ENCODE data around the gene HES5. TPM values are rescaled to one million over a fixed set of nuclear protein-coding genes. Genes with fewer than 3 reads are reported as not detected.

HES5 gene
- total RNA-seq, 2 experiments from 2014 or later, result not detected

DNA sequence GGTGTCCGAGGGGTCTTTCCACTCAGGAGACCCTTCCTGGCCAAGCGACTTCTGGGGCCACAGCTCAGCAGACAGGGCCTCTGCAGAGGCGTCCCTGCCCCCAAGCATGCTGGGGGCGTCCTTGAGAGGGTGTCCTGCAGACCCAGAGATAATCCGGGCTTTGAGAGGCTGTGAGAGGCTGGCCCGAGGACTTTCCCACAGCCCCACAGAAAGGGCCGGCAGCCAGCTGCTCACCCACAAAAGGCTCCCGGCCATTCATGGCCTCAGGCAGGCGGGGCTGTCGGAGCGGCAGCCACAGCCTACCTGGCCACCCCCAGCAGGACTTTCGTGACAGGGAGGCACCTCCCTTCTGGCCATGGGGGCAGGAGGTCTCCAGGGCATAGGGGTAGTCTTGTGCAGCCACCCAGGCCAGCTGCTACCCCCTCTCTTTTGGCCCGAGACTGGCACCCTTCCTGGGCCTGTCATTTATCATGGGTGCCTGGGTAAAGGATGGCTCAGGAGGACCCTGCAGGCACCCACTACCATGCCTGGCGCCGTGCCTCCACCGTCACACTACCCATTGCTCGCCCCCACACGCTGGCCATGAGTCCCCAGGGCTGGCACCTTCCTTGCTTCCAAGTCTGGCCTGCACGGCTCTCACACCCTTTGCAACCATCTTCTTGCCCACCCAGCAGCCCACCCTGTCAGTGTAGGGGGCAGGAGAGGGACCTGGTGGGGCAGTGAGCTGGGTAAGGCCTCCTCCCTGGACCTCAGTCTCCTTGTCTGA is 15.0 kb upstream of the HES5 start:
- Histone ChIP-seq H3K9me2 (ENCODE audit: insufficient read depth, low read length) (no peaks in the 10 kb centered on the region), H3K9me3 (ENCODE audit: low read length) (no peaks in the 10 kb centered on the region), H3K27ac (ENCODE audit: low read depth, low read length, poor library complexity, severe bottlenecking) (no peak overlapping the region), H2AFZ (ENCODE audit: low read length) (no peak overlapping the region), H3K4me3 (ENCODE audit: low read depth, low read length, poor library complexity, severe bottlenecking) (no peak overlapping the region), H4K20me1 (ENCODE audit: insufficient read depth, low read length) (no peaks in the 10 kb centered on the region), H3K79me2 (ENCODE audit: insufficient read depth, low read depth, low read length) (no peaks in the 10 kb centered on the region), H3K4me2 (ENCODE audit: low read length) (peak overlapping the region; percentile 66; the same call in 1 of the 2 replicates), H3K4me1 (ENCODE audit: insufficient read depth, low read length, poor library complexity, severe bottlenecking) (peaks cover 38% of the 10 kb centered on the region), H3K36me3 (ENCODE audit: insufficient read depth, low read length) (no peaks in the 10 kb centered on the region)
- ChIA-PET POLR2A (interaction anchor here (0.8 to 3.7 kb wide), 3 partner anchors 19 to 157 kb away, joined by 3 to 15 read pairs (median 11); partner anchors contain the start of gene PANK4), CTCF (ENCODE audit: unreplicated experiment) (no interaction called here)
- DNase-seq (ENCODE audit: low spot score), result no peak
- no TSS peak for BruUV-seq (replicated peaks)
- TF ChIP-seq, protein P1, sequence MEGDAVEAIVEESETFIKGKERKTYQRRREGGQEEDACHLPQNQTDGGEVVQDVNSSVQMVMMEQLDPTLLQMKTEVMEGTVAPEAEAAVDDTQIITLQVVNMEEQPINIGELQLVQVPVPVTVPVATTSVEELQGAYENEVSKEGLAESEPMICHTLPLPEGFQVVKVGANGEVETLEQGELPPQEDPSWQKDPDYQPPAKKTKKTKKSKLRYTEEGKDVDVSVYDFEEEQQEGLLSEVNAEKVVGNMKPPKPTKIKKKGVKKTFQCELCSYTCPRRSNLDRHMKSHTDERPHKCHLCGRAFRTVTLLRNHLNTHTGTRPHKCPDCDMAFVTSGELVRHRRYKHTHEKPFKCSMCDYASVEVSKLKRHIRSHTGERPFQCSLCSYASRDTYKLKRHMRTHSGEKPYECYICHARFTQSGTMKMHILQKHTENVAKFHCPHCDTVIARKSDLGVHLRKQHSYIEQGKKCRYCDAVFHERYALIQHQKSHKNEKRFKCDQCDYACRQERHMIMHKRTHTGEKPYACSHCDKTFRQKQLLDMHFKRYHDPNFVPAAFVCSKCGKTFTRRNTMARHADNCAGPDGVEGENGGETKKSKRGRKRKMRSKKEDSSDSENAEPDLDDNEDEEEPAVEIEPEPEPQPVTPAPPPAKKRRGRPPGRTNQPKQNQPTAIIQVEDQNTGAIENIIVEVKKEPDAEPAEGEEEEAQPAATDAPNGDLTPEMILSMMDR (conservative IDR thresholded peaks at IDR 0.05; ENCODE audit: low read length), result no peak
- TF ChIP-seq EZH2phosphoT487 (IDR thresholded peaks at IDR 0.05; ENCODE audit: borderline replicate concordance, low read depth, low read length), result no peak
- intact Hi-C loops (cut with micrococcal nuclease; ENCODE audit: unreplicated experiment), result loop anchor here (5.0 kb wide), 1 partner anchor 113 kb away; no protein-coding TSS in a partner anchor

DNA sequence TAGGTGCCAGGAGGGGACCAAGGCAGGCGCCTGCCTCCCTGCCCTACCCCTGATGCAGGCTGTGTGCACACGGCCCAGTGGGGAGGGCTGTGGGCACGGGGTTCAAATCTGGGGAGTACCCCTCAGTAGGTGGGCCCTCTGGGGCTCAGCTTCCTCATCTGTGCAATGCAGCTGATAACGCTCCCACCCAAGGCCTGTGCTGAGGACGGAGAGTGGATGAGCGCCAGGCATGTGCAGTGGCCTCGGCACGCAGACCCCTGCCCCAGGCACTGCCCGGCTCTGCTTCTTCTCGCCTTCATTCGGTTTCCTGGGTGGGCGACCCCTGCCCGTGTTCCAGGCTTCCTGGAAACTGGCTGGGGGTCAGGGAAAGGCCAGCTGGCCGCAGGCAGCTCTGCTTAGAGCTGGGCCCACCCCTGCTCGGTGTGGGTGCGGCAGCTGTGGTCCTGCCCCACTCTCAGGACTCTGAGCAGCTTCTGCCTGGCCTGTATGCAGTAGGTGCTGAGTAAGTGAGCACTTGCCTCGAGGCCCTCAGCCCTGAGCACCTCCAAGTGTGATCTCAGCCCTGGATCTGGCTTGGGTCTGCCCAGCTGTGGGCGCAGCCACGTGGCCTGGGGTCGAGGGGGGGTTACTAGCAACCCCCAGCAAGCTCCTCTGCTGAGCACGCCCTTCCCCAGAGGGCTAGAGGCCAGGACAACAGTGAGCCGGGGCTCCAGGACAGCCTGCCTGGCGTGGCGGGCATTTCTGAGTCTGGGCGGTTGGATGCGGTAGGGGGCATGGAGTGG is 14.2 kb upstream of the HES5 start:
- ChIA-PET CTCF (ENCODE audit: unreplicated experiment) (interaction anchor here (1.0 kb wide), 1 partner anchor 88 kb away, joined by 3 read pairs; no protein-coding TSS in a partner anchor), POLR2A (interaction anchor here (2.3 kb wide), 1 partner anchor 18 kb away, joined by 11 read pairs; the partner anchor contains the start of gene PANK4)
- no peaks in the 10 kb centered on the region for H3K36me3 ChIP-seq (ENCODE audit: insufficient read depth, low read length)
- TF ChIP-seq, protein P1 (conservative IDR thresholded peaks at IDR 0.05; ENCODE audit: low read length), result no peak
- no peak for TF ChIP-seq EZH2phosphoT487 (IDR thresholded peaks at IDR 0.05; ENCODE audit: borderline replicate concordance, low read depth, low read length)
- H2AFZ ChIP-seq (ENCODE audit: low read length), result no peak overlapping the region
- H3K9me2 ChIP-seq (ENCODE audit: insufficient read depth, low read length), result no peaks in the 10 kb centered on the region
- no peaks in the 10 kb centered on the region for H3K79me2 ChIP-seq (ENCODE audit: insufficient read depth, low read depth, low read length)
- no peaks in the 10 kb centered on the region for H4K20me1 ChIP-seq (ENCODE audit: insufficient read depth, low read length)
- H3K4me2 ChIP-seq (ENCODE audit: low read length), result no peak overlapping the region
- DNase-seq (ENCODE audit: low spot score), result no peak
- BruUV-seq (replicated peaks), result no TSS peak
- no peaks in the 10 kb centered on the region for H3K9me3 ChIP-seq (ENCODE audit: low read length)
- no peak overlapping the region for H3K4me3 ChIP-seq (ENCODE audit: low read depth, low read length, poor library complexity, severe bottlenecking)
- intact Hi-C loops (cut with micrococcal nuclease; ENCODE audit: unreplicated experiment), result no loop called here
- H3K27ac ChIP-seq (ENCODE audit: low read depth, low read length, poor library complexity, severe bottlenecking), result no peak overlapping the region
- H3K4me1 ChIP-seq (ENCODE audit: insufficient read depth, low read length, poor library complexity, severe bottlenecking), result peaks cover 30% of the 10 kb centered on the region
